NB4 (cell line): ENCODE measurements around the gene SERTAD4.

Source experiments
- MYC ChIP-seq: IDR thresholded peaks from 2 replicates; pipeline ENCODE4 v1.6.1; 2011; ENCODE audit warnings: low read depth, low read length
- POLR2A ChIP-seq: IDR thresholded peaks from 2 replicates; pipeline ENCODE4 v1.6.1; 2011; ENCODE audit warnings: mild to moderate bottlenecking; ENCODE audit not compliant: insufficient read length; ENCODE audit errors: extremely low read depth
- TF ChIP-seq, protein P1 (sequence below): IDR thresholded peaks from one replicate; pipeline ENCODE4 v1.5.1; 2012; ENCODE audit warnings: low read depth, low read length

DNA sequence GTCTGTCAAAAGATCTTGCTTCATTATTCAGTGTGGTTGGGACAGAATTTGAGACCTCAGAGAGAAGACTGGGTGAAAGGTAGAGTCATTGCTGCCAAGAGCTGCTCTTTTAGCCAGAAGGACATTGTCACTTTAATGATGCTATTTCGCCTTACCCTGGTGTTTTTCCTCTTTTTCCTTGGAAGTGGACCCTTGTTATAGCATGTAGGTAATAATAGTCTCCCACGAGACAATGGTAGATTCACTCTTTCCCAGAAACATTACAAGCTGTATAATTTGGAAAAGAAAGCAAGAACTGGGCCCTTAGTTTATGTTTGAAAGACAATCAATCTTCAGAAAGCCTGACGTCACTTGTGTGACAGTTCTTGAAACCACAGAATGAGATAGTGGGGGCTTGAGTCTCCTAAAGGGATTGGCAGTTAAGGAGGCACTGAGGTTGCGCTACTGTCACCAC is 3.8 kb downstream of the SERTAD4 start:
- TF ChIP-seq POLR2A (no peak), MYC (no peak)
- TF ChIP-seq, protein P1, sequence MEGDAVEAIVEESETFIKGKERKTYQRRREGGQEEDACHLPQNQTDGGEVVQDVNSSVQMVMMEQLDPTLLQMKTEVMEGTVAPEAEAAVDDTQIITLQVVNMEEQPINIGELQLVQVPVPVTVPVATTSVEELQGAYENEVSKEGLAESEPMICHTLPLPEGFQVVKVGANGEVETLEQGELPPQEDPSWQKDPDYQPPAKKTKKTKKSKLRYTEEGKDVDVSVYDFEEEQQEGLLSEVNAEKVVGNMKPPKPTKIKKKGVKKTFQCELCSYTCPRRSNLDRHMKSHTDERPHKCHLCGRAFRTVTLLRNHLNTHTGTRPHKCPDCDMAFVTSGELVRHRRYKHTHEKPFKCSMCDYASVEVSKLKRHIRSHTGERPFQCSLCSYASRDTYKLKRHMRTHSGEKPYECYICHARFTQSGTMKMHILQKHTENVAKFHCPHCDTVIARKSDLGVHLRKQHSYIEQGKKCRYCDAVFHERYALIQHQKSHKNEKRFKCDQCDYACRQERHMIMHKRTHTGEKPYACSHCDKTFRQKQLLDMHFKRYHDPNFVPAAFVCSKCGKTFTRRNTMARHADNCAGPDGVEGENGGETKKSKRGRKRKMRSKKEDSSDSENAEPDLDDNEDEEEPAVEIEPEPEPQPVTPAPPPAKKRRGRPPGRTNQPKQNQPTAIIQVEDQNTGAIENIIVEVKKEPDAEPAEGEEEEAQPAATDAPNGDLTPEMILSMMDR = no peak
